Sigmoid colon (tissue), 4 donors: ENCODE data around the gene RAET1G.

Source experiments
- EP300 ChIP-seq, 4 donors: sonication (generic); formaldehyde crosslinking; IDR thresholded peaks; one replicate each; pipeline ENCODE4 v1.6.1; 2017; ENCODE audit warnings: antibody characterized with exemption in 4 of 4
- POLR2A ChIP-seq, 2 donors: fragments of 450-650 bp; IDR thresholded peaks; one replicate each; pipeline ENCODE4 v1.6.1; 2016; ENCODE audit warnings: antibody characterized with exemption in 2 of 2, mild to moderate bottlenecking in 2 of 2, moderate library complexity in 2 of 2
- POLR2AphosphoS5 ChIP-seq, 4 donors: sonication (generic); formaldehyde crosslinking; IDR thresholded peaks; one replicate each; pipeline ENCODE4 v1.6.1; 2017; ENCODE audit warnings: antibody characterized with exemption in 4 of 4
- TF ChIP-seq, protein P1 (sequence below), 4 experiments: fragments of 450-650 bp in 3 of 4; fragments of 200-600 bp in 1 of 4; IDR thresholded peaks; one replicate each; pipeline ENCODE4 v1.5.1; 2016 to 2019; ENCODE audit warnings: antibody characterized with exemption in 4 of 4, mild to moderate bottlenecking in 3 of 4, moderate library complexity in 2 of 4

GRCh38 chr6:149940672-149940982 lies 17.7 kb upstream of the RAET1G start:
- TF ChIP-seq, protein P1, sequence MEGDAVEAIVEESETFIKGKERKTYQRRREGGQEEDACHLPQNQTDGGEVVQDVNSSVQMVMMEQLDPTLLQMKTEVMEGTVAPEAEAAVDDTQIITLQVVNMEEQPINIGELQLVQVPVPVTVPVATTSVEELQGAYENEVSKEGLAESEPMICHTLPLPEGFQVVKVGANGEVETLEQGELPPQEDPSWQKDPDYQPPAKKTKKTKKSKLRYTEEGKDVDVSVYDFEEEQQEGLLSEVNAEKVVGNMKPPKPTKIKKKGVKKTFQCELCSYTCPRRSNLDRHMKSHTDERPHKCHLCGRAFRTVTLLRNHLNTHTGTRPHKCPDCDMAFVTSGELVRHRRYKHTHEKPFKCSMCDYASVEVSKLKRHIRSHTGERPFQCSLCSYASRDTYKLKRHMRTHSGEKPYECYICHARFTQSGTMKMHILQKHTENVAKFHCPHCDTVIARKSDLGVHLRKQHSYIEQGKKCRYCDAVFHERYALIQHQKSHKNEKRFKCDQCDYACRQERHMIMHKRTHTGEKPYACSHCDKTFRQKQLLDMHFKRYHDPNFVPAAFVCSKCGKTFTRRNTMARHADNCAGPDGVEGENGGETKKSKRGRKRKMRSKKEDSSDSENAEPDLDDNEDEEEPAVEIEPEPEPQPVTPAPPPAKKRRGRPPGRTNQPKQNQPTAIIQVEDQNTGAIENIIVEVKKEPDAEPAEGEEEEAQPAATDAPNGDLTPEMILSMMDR (IDR thresholded peaks at IDR 0.05): no peak
- TF ChIP-seq POLR2AphosphoS5 (IDR thresholded peaks at IDR 0.05) (no peak), POLR2A (IDR thresholded peaks at IDR 0.05) (no peak), EP300 (IDR thresholded peaks at IDR 0.05) (no peak)
